ES-I3 (cell line): ENCODE data around the gene ACSF3.
"Not testable (repeated sequence)": the region's sequence is repeated elsewhere in the genome, so short reads cannot be mapped to it uniquely, and the experiment has no call there.

Source experiments
- H3K36me3 ChIP-seq: 2 replicates; pipeline ENCODE4 v1.6.1; 2013; ENCODE audit warnings: mild to moderate bottlenecking, low read length, control low read depth, moderate library complexity; ENCODE audit not compliant: insufficient read depth
- H3K4me1 ChIP-seq: 2 replicates; pipeline ENCODE4 v1.6.1; 2013; ENCODE audit warnings: mild to moderate bottlenecking, control low read depth, low read length; ENCODE audit not compliant: insufficient read depth
- H3K9ac ChIP-seq: 2 replicates; pipeline ENCODE4 v1.6.1; 2013; ENCODE audit warnings: low read depth, mild to moderate bottlenecking, low read length, moderate library complexity
- H3K9me3 ChIP-seq: 2 replicates; pipeline ENCODE4 v1.6.1; 2013; ENCODE audit warnings: mild to moderate bottlenecking, low read length, moderate library complexity; ENCODE audit not compliant: control insufficient read depth, insufficient read depth

ACSF3 gene

GRCh38 chr16:89062389-89063345 lies 31.0 kb upstream of the ACSF3 start:
- H3K36me3 ChIP-seq: no peaks in the 10 kb centered on the region
- H3K9ac ChIP-seq: no peak overlapping the region
- no peaks in the 10 kb centered on the region for H3K9me3 ChIP-seq
- H3K4me1 ChIP-seq: no peaks in the 10 kb centered on the region

GRCh38 chr16:89063768-89064320 lies 29.8 kb upstream of the ACSF3 start:
- no peak overlapping the region for H3K9ac ChIP-seq
- H3K9me3 ChIP-seq: no peaks in the 10 kb centered on the region
- H3K36me3 ChIP-seq: no peaks in the 10 kb centered on the region
- H3K4me1 ChIP-seq: no peaks in the 10 kb centered on the region

GRCh38 chr16:89064606-89065457 lies 28.8 kb upstream of the ACSF3 start:
- H3K9me3 ChIP-seq: no peaks in the 10 kb centered on the region
- no peaks in the 10 kb centered on the region for H3K36me3 ChIP-seq
- H3K9ac ChIP-seq: no peak overlapping the region
- no peaks in the 10 kb centered on the region for H3K4me1 ChIP-seq

- no peaks in the 10 kb centered on the region for H3K9me3 ChIP-seq
- H3K4me1 ChIP-seq: no peaks in the 10 kb centered on the region
- no peak overlapping the region for H3K9ac ChIP-seq
- no peaks in the 10 kb centered on the region for H3K36me3 ChIP-seq
These were observed 28.2 kb upstream of the ACSF3 start for GRCh38 chr16:89065458-89065822.

- Histone ChIP-seq H3K9ac (no peak overlapping the region), H3K4me1 (no peaks in the 10 kb centered on the region), H3K9me3 (no peaks in the 10 kb centered on the region), H3K36me3 (no peaks in the 10 kb centered on the region)
These were observed 26.9 kb upstream of the ACSF3 start for GRCh38 chr16:89066721-89067120.

GRCh38 chr16:89067677-89068443 lies 25.8 kb upstream of the ACSF3 start:
- Histone ChIP-seq H3K9ac (no peak overlapping the region), H3K9me3 (no peaks in the 10 kb centered on the region), H3K4me1 (no peaks in the 10 kb centered on the region), H3K36me3 (no peaks in the 10 kb centered on the region)

- H3K4me1 ChIP-seq, H3K36me3 ChIP-seq, H3K9me3 ChIP-seq, H3K9ac ChIP-seq: not testable (repeated sequence)
These were observed 24.6 kb upstream of the ACSF3 start for GRCh38 chr16:89068814-89069616.

- Histone ChIP-seq H3K4me1 (no peaks in the 10 kb centered on the region), H3K9me3 (no peaks in the 10 kb centered on the region), H3K9ac (no peak overlapping the region), H3K36me3 (no peaks in the 10 kb centered on the region)
These were observed 23.7 kb upstream of the ACSF3 start for GRCh38 chr16:89069920-89070319.

GRCh38 chr16:89070590-89070989 lies 23.1 kb upstream of the ACSF3 start:
- Histone ChIP-seq H3K9ac (no peak overlapping the region), H3K9me3 (no peaks in the 10 kb centered on the region), H3K4me1 (no peaks in the 10 kb centered on the region), H3K36me3 (no peaks in the 10 kb centered on the region)

GRCh38 chr16:89071686-89072547 lies 21.7 kb upstream of the ACSF3 start:
- H3K4me1 ChIP-seq: no peaks in the 10 kb centered on the region
- no peaks in the 10 kb centered on the region for H3K9me3 ChIP-seq
- no peaks in the 10 kb centered on the region for H3K36me3 ChIP-seq
- H3K9ac ChIP-seq: no peak overlapping the region

GRCh38 chr16:89072548-89073130 lies 21.0 kb upstream of the ACSF3 start:
- H3K4me1 ChIP-seq: no peaks in the 10 kb centered on the region
- no peaks in the 10 kb centered on the region for H3K36me3 ChIP-seq
- no peak overlapping the region for H3K9ac ChIP-seq
- H3K9me3 ChIP-seq: no peaks in the 10 kb centered on the region

- Histone ChIP-seq H3K9ac (no peak overlapping the region), H3K36me3 (no peaks in the 10 kb centered on the region), H3K9me3 (no peaks in the 10 kb centered on the region), H3K4me1 (no peaks in the 10 kb centered on the region)
These were observed 20.1 kb upstream of the ACSF3 start for GRCh38 chr16:89073346-89074071.
